GM19397 (cell line): ENCODE data around the gene CSNK2A1.

ENCODE experiments used
- ATAC-seq: cut with Tn5 transposase; IDR thresholded peaks from one replicate; pipeline ENCODE4 v1.9.1; 2021; ENCODE audit warnings: mild to moderate bottlenecking, moderate library complexity; ENCODE audit not compliant: unreplicated experiment

CSNK2A1 gene

DNA sequence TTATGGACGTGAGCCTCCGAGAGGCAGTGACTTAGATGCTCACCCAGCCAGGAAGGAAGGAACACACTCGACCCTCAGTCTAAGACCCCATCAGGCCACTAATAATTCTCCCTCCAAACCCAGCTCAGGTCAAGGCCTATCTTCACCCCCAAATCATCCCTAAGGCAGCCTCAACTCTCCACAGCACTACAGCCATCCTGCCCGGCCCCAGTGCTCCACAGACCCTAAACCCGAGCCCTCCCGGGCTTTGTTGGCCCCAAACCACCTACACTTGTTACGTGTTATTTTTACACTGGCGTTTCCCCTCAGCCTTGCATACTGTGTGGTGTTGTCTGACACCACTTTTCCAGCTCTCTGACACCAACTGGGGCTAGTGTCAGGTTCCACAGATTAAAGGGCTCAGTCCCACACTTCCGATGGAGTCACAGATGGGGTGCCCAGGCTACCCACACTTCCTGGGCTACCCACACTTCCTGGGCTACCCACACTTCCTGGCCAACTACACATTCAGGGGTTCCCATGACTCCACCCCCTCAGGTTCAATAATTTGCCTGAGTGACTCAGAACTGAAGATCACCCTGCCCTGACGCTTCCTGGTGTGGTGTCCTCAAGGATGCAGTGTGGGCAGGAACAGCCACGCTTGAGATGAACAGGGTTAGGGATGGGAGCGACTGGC is 110.2 kb downstream of the CSNK2A1 start:
- ATAC-seq: peak; percentile 68

- ATAC-seq: no peak
Observed at GRCh38 chr20:432677-433299, 110.8 kb downstream of the CSNK2A1 start.

GRCh38 chr20:432208-432607 is 111.4 kb downstream of the CSNK2A1 start:
- ATAC-seq: no peak

DNA sequence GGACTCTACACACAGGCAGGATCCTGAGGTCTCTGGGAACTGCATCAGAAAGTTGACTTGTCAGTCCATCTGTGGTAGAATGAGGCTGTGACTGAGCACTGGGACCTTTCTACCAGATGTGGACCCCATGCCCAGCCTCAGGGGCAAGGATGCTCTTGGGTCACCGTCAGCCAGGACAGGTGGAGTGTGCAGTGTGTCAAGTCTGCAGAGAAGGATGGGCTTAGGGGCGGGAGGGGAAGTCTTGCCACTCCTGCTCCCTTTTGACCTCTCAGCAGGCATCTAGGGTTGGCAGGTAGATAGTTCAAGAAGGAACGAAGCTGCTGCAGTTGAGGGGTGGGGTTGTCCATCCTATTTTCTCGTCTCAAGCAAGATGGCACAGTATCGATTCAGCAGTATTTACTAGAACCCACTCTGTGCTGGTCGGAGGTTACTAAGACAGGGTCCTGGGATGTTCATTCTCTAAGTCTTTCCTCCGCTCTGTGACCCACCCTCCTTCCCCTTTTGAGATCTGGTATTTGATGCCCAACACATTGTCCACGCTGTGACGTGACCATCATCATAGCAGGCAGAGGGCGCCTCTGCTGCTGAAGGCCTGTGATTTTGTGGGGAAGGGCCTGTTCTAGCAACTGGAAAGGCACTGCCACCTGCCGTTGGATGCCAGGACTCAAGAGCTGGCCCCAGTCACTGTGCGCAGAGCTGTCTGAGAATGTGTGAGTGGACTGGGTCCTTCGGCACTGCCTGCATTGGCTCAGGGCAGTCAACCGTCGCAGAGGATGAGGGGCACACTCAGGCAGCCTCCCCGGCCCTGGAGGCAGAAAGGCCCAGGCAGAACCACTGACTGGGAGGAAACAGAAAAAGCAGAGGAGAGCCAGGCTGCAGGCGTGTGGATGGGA is 112.3 kb downstream of the CSNK2A1 start:
- ATAC-seq: no peak

DNA sequence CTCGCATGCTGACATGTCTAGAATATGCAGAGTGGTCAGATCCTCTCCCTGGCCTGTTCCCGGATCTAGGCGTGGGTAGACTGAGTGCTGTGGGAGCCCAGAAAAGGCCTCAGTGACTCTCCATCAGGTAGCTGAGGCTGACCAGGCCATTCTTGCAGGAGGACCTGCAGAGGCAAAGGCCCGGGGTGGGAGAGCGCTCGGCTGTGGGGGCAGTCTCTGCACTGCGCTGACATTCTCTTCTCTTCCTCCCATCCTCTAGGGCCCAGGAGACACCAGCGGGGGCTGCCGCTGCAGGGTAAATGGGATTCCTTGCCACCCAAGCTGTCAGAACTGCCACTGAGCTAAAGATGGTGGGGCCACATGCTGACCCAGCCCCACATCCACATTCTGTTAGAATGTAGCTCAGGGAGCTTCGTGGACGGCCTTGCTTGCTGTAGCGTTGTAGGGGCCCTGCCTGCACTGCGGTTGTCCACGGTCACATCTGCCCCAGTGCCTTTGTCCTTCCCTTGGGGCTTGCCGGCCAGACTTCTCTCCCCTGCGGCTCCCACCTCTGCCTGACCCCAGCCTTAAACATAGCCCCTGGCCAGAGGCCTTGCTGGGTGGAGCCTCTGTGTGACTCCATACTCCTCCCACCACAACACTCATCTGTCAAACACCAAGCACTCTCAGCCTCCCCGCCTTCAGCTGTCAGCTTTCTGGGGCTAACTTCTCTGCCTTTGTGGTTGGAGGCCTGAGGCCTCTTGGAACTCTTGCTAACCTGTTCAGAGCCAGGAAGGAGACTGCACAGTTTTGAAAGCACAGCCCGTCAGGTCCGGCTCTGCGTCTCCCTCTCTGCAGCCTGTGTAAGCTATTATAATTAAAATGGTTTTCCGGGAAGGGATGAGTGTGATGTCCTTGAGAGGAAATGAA is 113.2 kb downstream of the CSNK2A1 start:
- no peak for ATAC-seq

GRCh38 chr20:428658-429200 is 114.9 kb downstream of the CSNK2A1 start:
- no peak for ATAC-seq

DNA sequence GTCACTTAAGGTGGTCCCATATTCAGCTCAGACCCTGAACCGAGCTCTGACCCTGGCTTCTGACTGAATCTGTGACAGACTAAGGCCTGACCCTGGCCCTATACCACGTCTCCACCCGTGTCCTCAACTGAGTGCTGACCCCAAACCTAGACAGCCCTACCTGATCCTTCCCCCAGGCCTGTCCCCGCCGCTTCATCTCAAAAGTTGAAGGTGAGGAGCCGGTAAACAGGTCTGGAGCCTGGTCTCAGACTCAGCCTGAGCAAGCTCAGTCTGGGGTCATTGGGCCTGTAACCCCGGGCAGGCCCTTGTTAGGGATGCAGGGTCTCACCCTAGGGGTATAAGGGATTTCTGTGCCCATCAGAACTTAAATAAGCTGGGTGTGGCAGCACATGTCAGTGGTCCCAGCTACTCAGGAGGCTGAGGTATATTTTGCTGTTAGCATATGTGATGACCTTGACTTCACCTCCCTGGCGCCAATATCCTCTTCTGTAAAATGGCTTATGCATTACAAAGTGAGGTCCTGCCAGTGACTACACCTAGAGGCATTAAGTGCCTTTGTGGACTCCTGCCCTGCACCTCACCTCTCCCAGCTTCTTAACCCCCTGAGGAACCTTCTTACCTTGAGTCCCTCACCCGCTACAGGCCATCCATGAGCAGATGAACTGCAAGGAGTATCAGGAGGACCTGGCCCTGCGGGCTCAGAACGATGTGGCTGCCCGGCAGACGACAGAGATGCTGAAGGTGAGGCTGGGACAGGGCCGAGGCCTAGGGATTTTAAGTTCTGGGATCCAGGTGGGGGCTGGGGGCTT is 115.5 kb downstream of the CSNK2A1 start:
- ATAC-seq: no peak

DNA sequence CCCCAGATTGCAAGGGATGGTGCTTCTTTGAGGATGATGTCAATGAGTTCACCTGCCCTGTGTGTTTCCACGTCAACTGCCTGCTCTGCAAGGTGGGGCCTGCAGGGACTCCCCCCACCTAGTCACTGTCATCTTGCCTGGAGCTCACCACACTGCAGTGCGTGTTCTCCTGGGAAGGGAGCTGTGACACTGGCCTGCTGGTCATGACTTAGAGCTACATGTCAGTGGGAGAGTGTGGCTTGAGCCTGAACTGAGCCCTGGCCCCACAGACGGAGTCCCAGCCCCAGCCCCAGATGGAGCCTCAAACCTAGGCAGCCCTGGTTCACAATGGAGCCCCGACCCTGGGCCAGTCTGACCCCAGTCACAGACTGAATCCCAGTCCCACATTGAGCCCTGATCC is 116.2 kb downstream of the CSNK2A1 start:
- no peak for ATAC-seq

- ATAC-seq: no peak
Observed at GRCh38 chr20:426566-426965, 117.0 kb downstream of the CSNK2A1 start.
